IMR-90 (cell line): Measurements from ENCODE around the gene ANO10.

Source experiments
- BHLHE40 ChIP-seq: fragments of 150-350 bp; IDR thresholded peaks from 2 replicates; pipeline ENCODE4 v1.6.1; 2016; ENCODE audit warnings: mild to moderate bottlenecking, low read depth, low read length
- CEBPB ChIP-seq: IDR thresholded peaks from 2 replicates; pipeline ENCODE4 v1.6.1; 2012; ENCODE audit warnings: low read depth, low read length, improper control_type of control experiment
- CHD1 ChIP-seq: IDR thresholded peaks from 2 replicates; pipeline ENCODE4 v1.6.1; 2012; ENCODE audit warnings: low read depth, low read length, improper control_type of control experiment
- CTCF ChIP-seq: conservative IDR thresholded peaks from 2 replicates; pipeline ENCODE4 v1.5.1; 2012; ENCODE audit warnings: mild to moderate bottlenecking, low read depth, low read length, improper control_type of control experiment
- FOS ChIP-seq: fragments of 150-350 bp; IDR thresholded peaks from 2 replicates; pipeline ENCODE4 v1.6.1; 2016; ENCODE audit warnings: low read depth, low read length
- MXI1 ChIP-seq: IDR thresholded peaks from 2 replicates; pipeline ENCODE4 v1.6.1; 2012; ENCODE audit warnings: low read depth, mild to moderate bottlenecking, low read length, moderate library complexity, borderline replicate concordance
- POLR2A ChIP-seq: IDR thresholded peaks from 2 replicates; pipeline ENCODE4 v1.6.1; 2012; ENCODE audit warnings: mild to moderate bottlenecking, low read depth, low read length

GRCh38 chr3:43344520-43344919 lies 277.3 kb downstream of the ANO10 start:
- TF ChIP-seq CTCF (no peak), POLR2A (no peak), CHD1 (no peak), MXI1 (no peak), BHLHE40 (no peak), FOS (no peak), CEBPB (no peak)
